ENCODE data around the gene CYBB.

The CYBB gene

DNA sequence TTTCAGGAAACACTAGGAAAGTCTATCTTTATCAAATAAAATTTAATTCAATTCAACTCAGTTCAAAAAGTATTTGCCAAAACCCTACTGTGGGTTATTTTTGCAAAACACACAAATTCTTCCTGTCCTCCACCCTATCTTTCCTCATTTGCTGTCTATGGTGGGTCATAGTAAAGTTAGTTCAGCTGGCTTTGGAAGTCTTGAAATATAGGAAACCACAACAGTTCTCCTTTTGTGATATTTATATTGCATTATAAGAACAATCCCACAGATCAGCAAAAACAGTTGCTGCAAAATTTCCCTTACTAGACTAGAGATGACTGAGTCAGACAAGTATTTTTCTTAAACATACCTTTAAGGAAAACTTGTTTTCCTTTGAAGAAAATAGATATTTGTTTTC, 22.2 kb downstream of the CYBB start:
- ATAC-seq = no peak
- Mint-ChIP-seq H3K4me3 (no peak overlapping the region), H3K27ac (no peak overlapping the region), H3K27me3 (no peaks in the 10 kb centered on the region), H3K36me3 (ENCODE audit: low read depth) (no peaks in the 10 kb centered on the region), H3K4me1 (peaks cover 4% of the 10 kb centered on the region), H3K9me3 (no peaks in the 10 kb centered on the region)
- no peak for DNase-seq

DNA sequence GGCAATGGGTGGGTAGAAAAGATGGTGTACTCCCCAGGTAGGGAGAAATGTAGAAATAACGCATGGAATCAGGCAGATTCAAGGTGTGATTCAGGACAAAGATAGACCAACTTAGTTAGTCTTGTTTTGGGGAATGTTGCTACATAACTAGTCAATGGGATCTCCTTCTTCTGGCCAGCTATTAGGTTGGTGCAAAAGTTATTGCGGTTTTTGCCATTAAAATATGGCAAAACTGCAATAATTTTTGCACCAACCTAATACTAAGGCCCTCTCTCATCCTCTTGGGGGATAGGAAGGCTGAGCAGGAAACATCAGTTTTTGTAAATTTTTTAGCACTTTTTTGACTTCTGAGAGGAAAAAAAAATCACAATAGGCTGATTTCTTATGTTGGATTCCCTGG, 23.2 kb downstream of the CYBB start:
- Mint-ChIP-seq H3K9me3 (no peaks in the 10 kb centered on the region), H3K4me1 (peaks cover 3% of the 10 kb centered on the region), H3K27me3 (no peaks in the 10 kb centered on the region), H3K36me3 (ENCODE audit: low read depth) (peaks cover under 1% of the 10 kb centered on the region), H3K4me3 (no peak overlapping the region), H3K27ac (no peak overlapping the region)
- DNase-seq (no peak), ATAC-seq (no peak)

DNA sequence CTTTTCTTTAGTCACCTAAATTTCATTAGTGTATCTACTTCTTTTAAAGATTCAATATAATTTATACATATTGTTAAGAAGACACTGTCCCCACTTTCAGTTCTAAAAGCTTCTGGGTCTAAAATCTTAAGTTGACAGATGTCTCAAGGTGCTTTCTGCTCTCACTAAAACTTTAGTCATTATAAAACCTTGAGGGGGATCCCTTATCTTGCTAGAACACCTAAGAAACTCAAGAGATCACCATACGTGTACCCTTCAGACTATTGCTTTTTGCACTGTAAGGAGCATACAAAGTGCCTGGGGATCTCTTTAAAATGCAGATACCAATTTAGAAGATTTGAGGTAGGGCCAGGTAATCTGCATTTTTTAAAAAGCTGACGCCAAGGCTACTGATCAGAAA, 30.1 kb downstream of the CYBB start:
- Mint-ChIP-seq H3K9me3 (no peaks in the 10 kb centered on the region), H3K36me3 (ENCODE audit: low read depth) (peaks cover 2% of the 10 kb centered on the region), H3K27me3 (no peaks in the 10 kb centered on the region), H3K4me3 (no peak overlapping the region), H3K4me1 (peaks cover 18% of the 10 kb centered on the region), H3K27ac (no peak overlapping the region)
- DNase-seq (no peak), ATAC-seq (no peak)

DNA sequence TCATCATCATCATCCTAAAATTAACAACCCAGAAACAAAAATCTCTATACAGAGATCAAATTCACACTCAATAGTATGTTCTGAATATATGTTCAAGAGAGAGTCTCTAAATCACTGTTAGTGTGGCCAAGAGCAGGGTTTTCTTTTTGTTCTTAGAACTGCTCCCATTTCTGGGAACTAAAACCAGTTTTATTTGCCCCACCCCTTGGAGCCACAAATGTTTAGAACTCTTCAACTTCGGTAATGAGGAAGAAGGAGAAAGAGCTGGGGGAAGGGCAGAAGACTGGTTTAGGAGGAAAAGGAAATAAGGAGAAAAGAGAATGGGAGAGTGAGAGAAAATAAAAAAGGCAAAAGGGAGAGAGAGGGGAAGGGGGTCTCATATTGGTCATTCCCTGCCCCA, 32.3 kb downstream of the CYBB start:
- H3K36me3 Mint-ChIP-seq (ENCODE audit: low read depth) = peaks cover 2% of the 10 kb centered on the region
- H3K27ac Mint-ChIP-seq = peak overlapping the region; percentile 56
- H3K4me3 Mint-ChIP-seq = no peak overlapping the region
- peaks cover 21% of the 10 kb centered on the region for H3K4me1 Mint-ChIP-seq
- H3K27me3 Mint-ChIP-seq = no peaks in the 10 kb centered on the region
- H3K9me3 Mint-ChIP-seq = no peaks in the 10 kb centered on the region
- DNase-seq = no peak
- no peak for ATAC-seq

DNA sequence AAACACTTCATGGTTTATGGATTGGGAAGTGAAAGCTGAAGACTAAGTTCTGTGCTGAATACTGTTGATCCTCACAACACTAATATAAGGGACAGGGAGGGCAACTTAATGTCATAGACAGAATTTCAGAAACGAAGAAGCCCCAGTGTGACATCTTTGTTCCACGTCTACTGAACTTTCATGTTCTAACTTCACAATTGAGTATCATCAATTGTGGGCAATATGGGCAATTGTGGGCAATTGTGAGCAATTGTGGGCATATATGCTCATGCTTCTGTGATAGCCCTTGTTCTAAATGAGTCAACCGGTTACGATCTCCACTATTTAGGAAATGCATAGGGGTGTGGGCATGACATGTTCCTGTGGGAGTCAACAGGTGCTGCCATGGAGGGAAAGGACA, 33.7 kb downstream of the CYBB start:
- Mint-ChIP-seq H3K36me3 (ENCODE audit: low read depth) (no peaks in the 10 kb centered on the region), H3K27ac (no peak overlapping the region), H3K4me3 (no peak overlapping the region), H3K27me3 (no peaks in the 10 kb centered on the region), H3K9me3 (no peaks in the 10 kb centered on the region), H3K4me1 (peaks cover 21% of the 10 kb centered on the region)
- DNase-seq (no peak), ATAC-seq (peak; percentile 69)

DNA sequence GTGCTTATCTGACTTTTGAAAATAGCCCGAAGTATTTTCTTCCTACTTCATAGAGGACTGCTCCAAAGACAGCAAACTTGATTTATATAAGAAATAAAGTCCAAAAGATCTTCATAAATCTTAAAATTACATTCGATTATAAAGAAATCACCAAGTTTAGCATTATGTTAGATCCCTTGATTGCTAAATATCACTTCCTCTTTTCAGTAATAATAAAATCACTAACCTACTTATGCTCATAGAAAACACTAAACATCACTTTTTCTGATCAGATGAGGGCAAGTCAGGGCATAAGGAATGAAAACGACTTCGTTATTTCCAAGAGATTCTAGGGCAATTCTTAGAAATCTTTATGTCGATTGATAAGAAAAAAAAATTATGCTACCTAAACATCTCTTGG, 35.5 kb downstream of the CYBB start:
- H3K27ac Mint-ChIP-seq = no peak overlapping the region
- H3K36me3 Mint-ChIP-seq (ENCODE audit: low read depth) = no peaks in the 10 kb centered on the region
- no peaks in the 10 kb centered on the region for H3K9me3 Mint-ChIP-seq
- DNase-seq (no peak), ATAC-seq (no peak)
- peaks cover 24% of the 10 kb centered on the region for H3K4me1 Mint-ChIP-seq
- no peak overlapping the region for H3K4me3 Mint-ChIP-seq
- H3K27me3 Mint-ChIP-seq = no peaks in the 10 kb centered on the region

DNA sequence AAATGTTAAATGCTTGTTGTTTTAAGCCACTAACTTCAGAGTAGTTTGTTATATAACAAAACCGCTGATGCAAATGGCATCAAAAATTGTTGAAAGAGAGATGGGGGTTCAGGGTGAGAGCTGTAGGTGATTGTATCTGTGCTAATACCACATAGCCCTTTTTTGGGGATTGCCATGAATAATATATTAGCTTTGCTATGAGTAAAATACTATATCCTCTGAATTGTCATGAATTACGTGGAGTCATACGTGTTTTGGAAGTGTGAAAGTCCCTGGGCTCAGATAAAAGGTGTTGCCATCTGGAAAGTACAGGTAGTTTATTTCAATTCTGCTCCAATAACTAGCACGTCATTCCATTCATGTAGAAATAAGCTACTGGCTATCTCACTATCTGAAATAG, 36.9 kb downstream of the CYBB start:
- Mint-ChIP-seq H3K36me3 (ENCODE audit: low read depth) (no peaks in the 10 kb centered on the region), H3K27ac (no peak overlapping the region), H3K4me1 (peaks cover 24% of the 10 kb centered on the region), H3K4me3 (no peak overlapping the region), H3K27me3 (no peaks in the 10 kb centered on the region), H3K9me3 (no peaks in the 10 kb centered on the region)
- DNase-seq = no peak
- no peak for ATAC-seq

DNA sequence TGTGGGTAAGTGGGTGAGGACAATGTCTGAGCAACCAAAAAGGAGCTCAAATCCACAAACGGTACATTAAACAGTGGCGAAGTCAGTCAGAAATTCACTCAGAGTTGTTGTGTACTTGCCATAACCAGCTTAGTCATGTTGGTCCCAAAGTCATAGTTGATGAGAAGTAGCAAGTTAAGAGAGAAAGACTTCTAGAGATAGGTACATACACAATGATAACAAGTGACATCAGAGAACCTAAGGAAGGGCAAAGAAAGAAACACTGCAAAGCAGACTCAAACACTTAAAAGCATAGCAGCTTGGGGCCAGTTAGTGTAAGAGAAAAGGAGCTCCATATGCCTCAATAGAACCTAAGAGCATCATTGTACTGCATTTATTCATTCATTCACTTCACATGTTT, 37.3 kb downstream of the CYBB start:
- no peak for ATAC-seq
- Mint-ChIP-seq H3K4me3 (no peak overlapping the region), H3K4me1 (peaks cover 20% of the 10 kb centered on the region), H3K9me3 (no peaks in the 10 kb centered on the region), H3K27me3 (no peaks in the 10 kb centered on the region), H3K36me3 (ENCODE audit: low read depth) (no peaks in the 10 kb centered on the region), H3K27ac (no peak overlapping the region)
- no peak for DNase-seq

DNA sequence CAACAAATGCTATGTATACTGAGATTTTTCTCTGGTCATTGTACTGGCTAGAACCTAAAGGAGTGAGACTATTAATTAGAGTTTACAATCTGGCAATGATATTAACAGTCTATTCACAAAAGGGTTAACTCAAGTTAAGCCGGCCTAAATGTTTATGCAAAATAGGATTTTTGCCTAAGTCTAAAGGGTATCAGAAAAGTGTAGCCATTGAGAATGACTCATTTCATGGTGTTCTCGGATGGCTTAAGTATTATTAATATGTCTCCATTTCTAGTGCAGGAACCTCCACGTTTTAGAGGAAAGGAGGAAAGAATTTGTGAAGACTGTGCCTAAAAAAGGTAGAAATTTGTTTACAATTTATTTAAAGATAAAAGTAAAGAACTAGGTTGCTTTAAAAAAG, 37.7 kb downstream of the CYBB start:
- Mint-ChIP-seq H3K4me3 (no peak overlapping the region), H3K9me3 (no peaks in the 10 kb centered on the region), H3K4me1 (peaks cover 18% of the 10 kb centered on the region), H3K27ac (no peak overlapping the region), H3K27me3 (no peaks in the 10 kb centered on the region), H3K36me3 (ENCODE audit: low read depth) (no peaks in the 10 kb centered on the region)
- no peak for DNase-seq
- no peak for ATAC-seq

DNA sequence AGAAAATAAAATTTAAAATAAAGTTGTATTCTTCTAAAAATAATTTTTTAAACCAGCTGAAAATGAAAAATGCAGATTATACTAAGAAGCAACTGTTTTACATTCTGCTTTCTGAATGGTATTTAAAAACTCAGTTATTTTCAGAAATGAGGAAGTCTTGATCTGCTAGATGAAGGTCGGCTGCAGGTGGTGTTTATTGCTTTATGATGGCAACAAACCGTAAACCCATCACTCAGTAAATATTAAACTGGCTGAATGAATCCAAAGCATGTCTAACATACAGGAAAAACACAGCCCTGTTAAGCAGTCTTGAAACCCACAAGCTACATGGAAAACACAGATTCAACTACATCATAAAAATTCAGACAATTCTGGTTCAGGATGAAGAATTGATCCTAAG, 38.2 kb downstream of the CYBB start:
- DNase-seq = no peak
- no peaks in the 10 kb centered on the region for H3K27me3 Mint-ChIP-seq
- no peak overlapping the region for H3K4me3 Mint-ChIP-seq
- ATAC-seq = no peak
- no peak overlapping the region for H3K27ac Mint-ChIP-seq
- no peaks in the 10 kb centered on the region for H3K36me3 Mint-ChIP-seq (ENCODE audit: low read depth)
- no peaks in the 10 kb centered on the region for H3K9me3 Mint-ChIP-seq
- H3K4me1 Mint-ChIP-seq = peaks cover 15% of the 10 kb centered on the region

DNA sequence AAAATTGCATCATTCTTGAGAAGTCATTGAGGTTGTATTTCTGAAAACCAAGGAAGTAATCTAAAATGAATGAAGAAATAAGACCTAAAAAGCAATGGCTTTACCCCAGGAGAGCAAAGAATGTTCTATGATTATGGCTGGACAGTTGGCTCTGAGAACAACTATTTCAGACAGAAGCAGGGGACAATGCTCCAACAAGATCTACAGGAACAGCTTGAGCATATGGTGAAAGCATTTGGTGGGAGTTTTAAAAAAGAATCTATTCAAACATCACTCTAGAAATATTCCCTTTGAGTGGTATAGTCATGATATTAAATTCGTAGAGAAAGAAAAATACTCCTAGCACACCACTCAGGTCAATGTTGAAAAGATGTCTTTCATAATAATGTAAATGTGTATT, 40.8 kb downstream of the CYBB start:
- no peak overlapping the region for H3K4me3 Mint-ChIP-seq
- H3K9me3 Mint-ChIP-seq = no peaks in the 10 kb centered on the region
- no peak overlapping the region for H3K27ac Mint-ChIP-seq
- ATAC-seq (no peak), DNase-seq (no peak)
- no peaks in the 10 kb centered on the region for H3K36me3 Mint-ChIP-seq (ENCODE audit: low read depth)
- no peaks in the 10 kb centered on the region for H3K27me3 Mint-ChIP-seq
- peaks cover 18% of the 10 kb centered on the region for H3K4me1 Mint-ChIP-seq

DNA sequence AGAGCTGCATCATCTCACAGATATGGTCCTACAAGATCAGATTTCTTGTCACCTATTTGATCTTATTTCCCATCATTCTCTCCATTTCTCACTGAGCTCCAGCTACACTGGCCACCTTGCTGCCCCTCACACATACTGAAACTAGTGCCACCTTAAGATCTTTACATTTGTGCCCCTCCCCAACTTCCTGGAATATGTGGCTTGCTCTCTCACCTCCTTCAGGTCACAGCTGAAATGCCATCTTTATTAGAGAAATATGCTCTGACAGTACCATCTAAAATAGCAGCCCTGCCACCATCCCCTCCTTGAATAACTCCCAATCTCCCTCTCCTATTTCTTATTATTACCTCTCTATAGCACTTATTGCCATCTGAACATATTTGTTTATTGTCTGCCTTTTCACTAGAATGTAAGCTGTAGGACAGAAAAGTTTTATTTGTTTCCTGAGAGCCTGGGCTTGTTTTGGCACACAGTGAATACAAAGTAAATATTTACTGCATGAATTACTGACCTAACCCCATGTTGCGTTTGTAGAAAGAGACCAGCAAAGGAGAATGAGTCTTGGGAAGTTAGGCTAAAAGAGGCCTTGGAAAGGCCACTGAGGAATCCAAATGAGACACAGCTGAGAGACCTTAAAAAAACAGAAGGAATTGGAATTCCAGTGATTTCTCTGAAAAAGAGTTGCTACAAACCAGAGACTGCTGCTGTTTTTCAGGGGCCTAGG, 44.8 kb downstream of the CYBB start:
- H3K27ac Mint-ChIP-seq = peak overlapping the region; percentile 5
- no peaks in the 10 kb centered on the region for H3K27me3 Mint-ChIP-seq
- no peak for ATAC-seq
- no peak overlapping the region for H3K4me3 Mint-ChIP-seq
- peaks cover 15% of the 10 kb centered on the region for H3K4me1 Mint-ChIP-seq
- H3K9me3 Mint-ChIP-seq = no peaks in the 10 kb centered on the region
- no peak for DNase-seq
- no peaks in the 10 kb centered on the region for H3K36me3 Mint-ChIP-seq (ENCODE audit: low read depth)

DNA sequence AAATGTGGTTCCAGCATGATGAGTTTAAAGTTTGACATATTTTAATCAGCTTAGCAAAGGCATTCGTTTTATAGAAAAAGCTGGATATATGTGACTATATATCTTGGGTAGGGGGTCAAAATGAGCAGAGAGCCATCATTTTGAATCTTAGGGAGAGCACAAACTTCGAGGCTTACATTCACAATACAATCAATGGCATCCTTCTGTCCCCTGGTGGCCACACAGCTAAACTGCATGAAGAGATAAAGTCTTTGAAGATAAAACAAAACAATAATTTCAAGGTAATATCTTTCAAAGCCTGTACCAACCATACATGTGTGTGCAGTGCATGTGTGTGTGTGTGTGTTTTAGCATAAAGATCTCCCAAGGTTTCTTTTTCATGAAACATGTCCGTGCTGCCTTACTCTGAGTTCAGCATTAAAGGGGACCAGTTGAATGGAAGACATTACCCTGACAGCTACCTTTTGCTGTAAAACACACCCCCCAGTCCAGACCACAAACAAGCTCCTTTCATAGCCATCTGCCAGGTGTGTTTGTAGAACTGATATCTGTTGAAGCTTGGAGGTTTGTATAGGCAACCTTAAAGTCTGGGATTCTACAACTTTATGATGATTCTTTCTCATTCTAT, 45.5 kb downstream of the CYBB start:
- ATAC-seq (peak; percentile 28), DNase-seq (peak; percentile 42)
- Mint-ChIP-seq H3K4me3 (no peak overlapping the region), H3K4me1 (peaks cover 19% of the 10 kb centered on the region), H3K27me3 (no peaks in the 10 kb centered on the region), H3K9me3 (no peaks in the 10 kb centered on the region), H3K36me3 (ENCODE audit: low read depth) (no peaks in the 10 kb centered on the region), H3K27ac (peak overlapping the region; percentile 5)

DNA sequence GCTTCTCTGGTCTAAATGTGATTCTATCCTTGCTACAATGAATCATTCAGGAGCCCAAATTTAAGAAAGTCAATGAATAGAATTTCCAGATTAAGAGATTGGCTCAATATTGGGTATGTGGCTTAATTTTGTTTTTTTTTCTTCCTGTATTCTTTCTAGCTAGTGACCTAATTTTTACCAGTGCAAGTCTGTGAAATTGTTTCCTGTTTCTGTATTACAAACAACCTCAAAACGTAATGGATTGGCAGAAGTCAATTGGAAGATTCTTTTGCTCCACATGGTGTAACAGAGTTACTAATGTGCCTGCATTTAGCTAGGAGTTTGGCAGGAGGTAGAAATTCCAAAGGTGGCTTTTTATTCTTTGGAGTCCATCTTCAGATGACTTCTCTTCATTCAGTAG, 49.9 kb downstream of the CYBB start:
- H3K27ac Mint-ChIP-seq = no peak overlapping the region
- ATAC-seq = no peak
- no peaks in the 10 kb centered on the region for H3K9me3 Mint-ChIP-seq
- no peaks in the 10 kb centered on the region for H3K36me3 Mint-ChIP-seq (ENCODE audit: low read depth)
- H3K27me3 Mint-ChIP-seq = no peaks in the 10 kb centered on the region
- DNase-seq = no peak
- H3K4me1 Mint-ChIP-seq = peaks cover 12% of the 10 kb centered on the region
- H3K4me3 Mint-ChIP-seq = no peak overlapping the region

DNA sequence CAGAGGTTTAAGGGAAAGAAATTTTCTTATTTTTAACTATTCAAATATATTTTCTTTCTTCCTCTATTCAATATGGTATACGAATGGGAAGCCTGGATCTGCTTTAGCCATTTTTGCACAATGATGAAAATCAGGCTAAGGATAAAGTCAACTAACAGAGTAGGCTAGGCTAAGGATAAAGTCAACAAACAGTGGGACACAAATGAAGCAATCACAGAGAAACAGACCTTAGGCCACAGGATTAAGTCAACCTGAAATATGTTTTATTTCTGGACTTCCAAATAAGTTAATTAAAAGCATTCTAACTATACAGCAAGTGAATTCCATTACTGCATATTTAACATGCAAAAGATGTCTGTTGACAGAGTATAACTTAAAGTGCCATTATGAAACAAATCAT, 50.5 kb downstream of the CYBB start:
- ATAC-seq (no peak), DNase-seq (no peak)
- Mint-ChIP-seq H3K9me3 (no peaks in the 10 kb centered on the region), H3K36me3 (ENCODE audit: low read depth) (no peaks in the 10 kb centered on the region), H3K27me3 (no peaks in the 10 kb centered on the region), H3K4me3 (no peak overlapping the region), H3K4me1 (peaks cover 7% of the 10 kb centered on the region), H3K27ac (no peak overlapping the region)

DNA sequence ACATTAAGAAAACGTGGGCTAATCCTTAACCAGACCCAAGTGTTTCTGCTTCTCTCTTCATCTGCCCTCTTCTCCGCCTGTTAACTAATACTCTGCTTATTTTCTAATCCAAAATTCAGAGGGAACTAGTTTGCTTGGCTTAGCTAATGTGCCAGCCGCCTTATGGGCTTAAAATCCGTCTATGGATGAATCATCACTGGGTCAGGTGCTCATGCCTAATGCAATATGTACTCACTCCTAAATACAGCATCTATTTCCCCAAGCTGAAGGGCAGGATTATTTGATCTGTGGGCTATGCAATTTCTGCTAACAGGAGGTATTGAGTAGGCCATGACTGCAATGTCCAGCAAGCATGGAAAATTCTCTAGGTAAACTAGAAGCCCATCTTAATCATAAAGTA, 55.1 kb downstream of the CYBB start:
- ATAC-seq (no peak), DNase-seq (no peak)
- no peaks in the 10 kb centered on the region for H3K9me3 Mint-ChIP-seq
- no peak overlapping the region for H3K4me3 Mint-ChIP-seq
- H3K27ac Mint-ChIP-seq = no peak overlapping the region
- H3K36me3 Mint-ChIP-seq (ENCODE audit: low read depth) = peaks cover 4% of the 10 kb centered on the region
- no peaks in the 10 kb centered on the region for H3K27me3 Mint-ChIP-seq
- peaks cover 2% of the 10 kb centered on the region for H3K4me1 Mint-ChIP-seq

All from activated naive CD8-positive, alpha-beta T cell treated with anti-CD3 and anti-CD28 coated beads, Interleukin-2, amount 50 U/mL, for 24 hours (primary cell).